Measurements from ENCODE around the gene NF2. TPM values are rescaled to one million over a fixed set of nuclear protein-coding genes. Genes with fewer than 3 reads are reported as not detected.

NF2 gene
- total and polyA plus RNA-seq, 7 donors, result 12.8 to 59.7 (median 43.2) TPM

DNA sequence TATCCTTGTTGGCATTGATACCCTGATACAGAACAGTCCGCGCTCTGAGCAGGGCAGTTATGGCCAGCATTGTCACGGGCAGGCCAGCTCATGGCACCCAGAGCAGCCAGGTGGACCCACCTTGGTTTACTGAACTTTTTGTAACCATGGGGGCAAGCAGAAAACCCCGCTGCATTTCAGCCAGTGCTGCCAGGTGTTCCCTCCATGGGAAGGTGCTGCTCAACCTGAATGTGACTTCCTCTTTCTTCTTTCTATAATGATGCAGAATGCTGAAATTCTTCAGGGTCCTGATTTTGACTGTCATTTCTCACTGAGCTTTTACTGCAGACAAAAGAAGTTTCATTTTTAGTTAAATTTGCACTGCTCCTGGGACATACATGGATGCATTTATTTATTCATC lies 80.8 kb downstream of the NF2 start:
- ATAC-seq, result no peak
- TF ChIP-seq, protein P1, sequence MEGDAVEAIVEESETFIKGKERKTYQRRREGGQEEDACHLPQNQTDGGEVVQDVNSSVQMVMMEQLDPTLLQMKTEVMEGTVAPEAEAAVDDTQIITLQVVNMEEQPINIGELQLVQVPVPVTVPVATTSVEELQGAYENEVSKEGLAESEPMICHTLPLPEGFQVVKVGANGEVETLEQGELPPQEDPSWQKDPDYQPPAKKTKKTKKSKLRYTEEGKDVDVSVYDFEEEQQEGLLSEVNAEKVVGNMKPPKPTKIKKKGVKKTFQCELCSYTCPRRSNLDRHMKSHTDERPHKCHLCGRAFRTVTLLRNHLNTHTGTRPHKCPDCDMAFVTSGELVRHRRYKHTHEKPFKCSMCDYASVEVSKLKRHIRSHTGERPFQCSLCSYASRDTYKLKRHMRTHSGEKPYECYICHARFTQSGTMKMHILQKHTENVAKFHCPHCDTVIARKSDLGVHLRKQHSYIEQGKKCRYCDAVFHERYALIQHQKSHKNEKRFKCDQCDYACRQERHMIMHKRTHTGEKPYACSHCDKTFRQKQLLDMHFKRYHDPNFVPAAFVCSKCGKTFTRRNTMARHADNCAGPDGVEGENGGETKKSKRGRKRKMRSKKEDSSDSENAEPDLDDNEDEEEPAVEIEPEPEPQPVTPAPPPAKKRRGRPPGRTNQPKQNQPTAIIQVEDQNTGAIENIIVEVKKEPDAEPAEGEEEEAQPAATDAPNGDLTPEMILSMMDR (IDR thresholded peaks at IDR 0.05), result no peak
- H3K36me3 ChIP-seq (ENCODE audit: insufficient read depth in 1 of 2, low read depth in 1 of 2), result peaks cover 6 to 82% of the 10 kb centered on the region in 2 donors
- WGBS, 3 donors, result 93 to 96% (median 95%) methylated on average over 4 of the region's 4 CpGs
- no peaks in the 10 kb centered on the region for H3K4me1 ChIP-seq
- no peaks in the 10 kb centered on the region for H3K9me3 ChIP-seq
- no peak overlapping the region for H3K4me3 ChIP-seq
- H3K27me3 ChIP-seq (ENCODE audit: insufficient read depth in 3 of 3, low read length in 2 of 3), result no peaks in the 10 kb centered on the region
- no peak for DNase-seq
- no peak overlapping the region for H3K27ac ChIP-seq
- intact Hi-C loops (cut with DNase I), result no loop called here

DNA sequence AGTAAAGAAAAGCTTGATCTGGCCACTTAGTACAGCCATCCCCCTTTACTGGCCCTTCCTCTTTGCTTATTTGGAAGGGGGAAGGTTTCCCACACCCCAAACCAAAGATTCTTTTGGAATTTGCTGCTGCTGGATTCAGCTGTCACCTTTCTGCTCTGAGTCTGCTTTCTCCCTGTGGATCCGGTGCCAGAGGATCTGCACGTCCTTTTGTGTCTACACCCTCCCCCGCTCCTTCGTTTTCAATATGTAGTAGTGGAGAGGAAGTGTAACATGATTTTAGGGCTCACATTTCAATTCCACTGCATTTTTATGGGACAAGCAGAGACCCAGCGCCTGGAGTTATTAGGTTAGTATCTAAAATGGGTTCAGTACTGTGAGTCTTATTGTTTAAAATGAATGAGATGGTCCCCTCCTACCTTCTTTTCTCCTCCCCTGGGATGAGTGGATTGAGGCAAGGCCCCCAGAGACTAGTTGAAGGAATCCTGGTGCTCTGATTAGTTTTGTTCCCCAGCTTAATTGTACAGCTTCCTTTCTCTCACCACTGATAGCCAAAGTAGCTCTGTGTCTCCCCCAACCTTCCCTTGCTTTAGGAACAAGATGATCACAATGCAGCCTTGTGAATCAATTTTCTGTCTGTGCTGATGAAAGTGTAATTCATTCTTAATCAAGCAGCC lies 85.9 kb downstream of the NF2 start:
- intact Hi-C loops (cut with DNase I), result no loop called here
- WGBS, 3 donors, result 45 to 69% (median 65%) methylated on average over 5 of the region's 5 CpGs
- peaks cover 9% of the 10 kb centered on the region for H3K4me1 ChIP-seq

DNA sequence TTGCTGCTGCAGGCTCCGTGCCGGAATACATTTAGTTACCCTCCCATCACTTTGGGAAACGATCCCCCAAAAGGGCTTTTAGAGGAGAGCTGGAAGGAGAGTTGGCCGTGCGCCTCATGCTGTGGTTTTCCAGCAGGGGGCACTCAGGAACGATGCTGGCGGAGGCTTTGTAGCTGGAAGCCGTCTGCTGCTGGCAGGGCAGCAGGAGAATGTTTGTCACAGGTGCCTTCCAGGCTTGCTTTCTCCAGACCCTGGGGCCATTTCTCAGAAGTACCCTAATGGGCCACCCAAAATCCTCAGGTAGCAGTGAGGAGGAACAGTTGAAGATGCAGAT lies 86.4 kb downstream of the NF2 start:
- peak; percentile 77 to 90 (median 86) for ATAC-seq
- TF ChIP-seq, protein P1 (IDR thresholded peaks at IDR 0.05), result peak; percentile 79
- peak; percentile 67 to 82 for DNase-seq
- H3K36me3 ChIP-seq (ENCODE audit: insufficient read depth in 1 of 2, low read depth in 1 of 2), result peaks cover 0 to 40% of the 10 kb centered on the region in 2 donors
- no peak overlapping the region for H3K4me3 ChIP-seq
- H3K27ac ChIP-seq, result no peak overlapping the region
- 15 to 22% (median 21%) methylated on average over 8 of the region's 8 CpGs for WGBS, 3 donors
- intact Hi-C loops (cut with DNase I), result loop anchor here (2.0 to 5.0 kb wide), 3 partner anchors 312 to 397 kb away; no protein-coding TSS in a partner anchor
- no peaks in the 10 kb centered on the region for H3K27me3 ChIP-seq (ENCODE audit: insufficient read depth in 3 of 3, low read length in 2 of 3)
- H3K9me3 ChIP-seq, result no peaks in the 10 kb centered on the region
- peaks cover 9% of the 10 kb centered on the region for H3K4me1 ChIP-seq

More for the DNA sequence above, 85.9 kb downstream of the NF2 start:
- Histone ChIP-seq H3K36me3 (ENCODE audit: insufficient read depth in 1 of 2, low read depth in 1 of 2) (peaks cover 0 to 44% of the 10 kb centered on the region in 2 donors), H3K27me3 (ENCODE audit: insufficient read depth in 3 of 3, low read length in 2 of 3) (no peaks in the 10 kb centered on the region), H3K9me3 (no peaks in the 10 kb centered on the region), H3K4me3 (no peak overlapping the region), H3K27ac (no peak overlapping the region)
- DNase-seq (no peak), ATAC-seq (peak in 1 of 4 donors; percentile 18)
- TF ChIP-seq, protein P1 (IDR thresholded peaks at IDR 0.05), result no peak

DNA sequence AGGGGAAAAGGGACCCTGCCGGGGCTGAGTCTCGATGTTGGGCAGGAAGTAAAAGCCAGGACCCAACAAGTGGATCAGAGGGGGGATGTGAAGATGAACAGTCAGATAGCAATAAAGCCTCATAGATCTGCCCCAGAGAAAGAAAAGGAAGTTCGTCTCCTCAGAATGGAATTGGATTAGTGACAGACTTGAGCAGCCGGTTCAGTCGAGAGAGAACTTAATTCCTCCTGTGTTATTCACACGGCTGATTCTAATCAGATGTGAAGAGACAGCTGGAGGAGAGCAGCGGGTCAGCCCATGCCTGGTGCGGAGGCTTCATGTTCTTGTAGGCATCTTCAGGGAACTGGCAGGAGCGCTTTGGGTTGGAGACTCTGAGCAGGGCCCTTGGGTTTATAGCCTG lies 87.0 kb downstream of the NF2 start:
- 44 to 63% (median 49%) methylated on average over 9 of the region's 9 CpGs for WGBS, 3 donors
- DNase-seq, result no peak
- Histone ChIP-seq H3K36me3 (ENCODE audit: insufficient read depth in 1 of 2, low read depth in 1 of 2) (peaks cover 0 to 38% of the 10 kb centered on the region in 2 donors), H3K9me3 (no peaks in the 10 kb centered on the region), H3K27me3 (ENCODE audit: insufficient read depth in 3 of 3, low read length in 2 of 3) (no peaks in the 10 kb centered on the region), H3K4me1 (peaks cover 12% of the 10 kb centered on the region), H3K4me3 (no peak overlapping the region), H3K27ac (peak overlapping the region; percentile 4)
- ATAC-seq, result peak in 2 of 4 donors; percentile 12 to 54
- TF ChIP-seq, protein P1 (IDR thresholded peaks at IDR 0.05), result no peak
- intact Hi-C loops (cut with DNase I), result loop anchor here (2.0 to 5.0 kb wide), 3 partner anchors 312 to 397 kb away; no protein-coding TSS in a partner anchor

All from psoas muscle (tissue), 8 donors.